Progenitor cell of endocrine pancreas (in vitro differentiated cells): ENCODE data around the gene OR5K1. TPM values are rescaled to one million over a fixed set of nuclear protein-coding genes. Genes with fewer than 3 reads are reported as not detected.

Source experiments
- DNase-seq: peaks from one replicate; pipeline ENCODE4 v3.0.0; 2021; ENCODE audit warnings: low spot score; ENCODE audit not compliant: unreplicated experiment
- H3K27ac Mint-ChIP-seq: 2 replicates; pipeline ENCODE4 v1.8.0; 2021; ENCODE audit warnings: mild to moderate bottlenecking, moderate library complexity, mixed read lengths
- H3K27me3 Mint-ChIP-seq: 2 replicates; pipeline ENCODE4 v1.8.0; 2021; ENCODE audit warnings: mixed read lengths
- H3K36me3 Mint-ChIP-seq: 2 replicates; pipeline ENCODE4 v1.8.0; 2022; ENCODE audit warnings: mixed read lengths; ENCODE audit not compliant: insufficient read depth
- H3K4me1 Mint-ChIP-seq: 2 replicates; pipeline ENCODE4 v1.8.0; 2021; ENCODE audit warnings: low read depth, mixed read lengths
- H3K4me3 Mint-ChIP-seq: 2 replicates; pipeline ENCODE4 v1.8.0; 2021; ENCODE audit warnings: low read depth, mild to moderate bottlenecking, moderate library complexity, mixed read lengths
- H3K9me3 Mint-ChIP-seq: 2 replicates; pipeline ENCODE4 v1.8.0; 2021; ENCODE audit warnings: low read depth, mixed read lengths
- total RNA-seq: library from RNA; stranded (reverse); gene quantifications from 2 replicates; pipeline ENCODE4 v1.2.1, GENCODE V29; 2021
- TF ChIP-seq, protein P1 (sequence below): fragments of 200-600 bp; sonication (generic); IDR thresholded peaks from one replicate; pipeline ENCODE4 v1.5.0; 2021; ENCODE audit warnings: antibody characterized with exemption, mild to moderate bottlenecking; ENCODE audit not compliant: unreplicated experiment

The OR5K1 gene
- total RNA-seq, 1 donor from 2014 or later: not detected

DNA sequence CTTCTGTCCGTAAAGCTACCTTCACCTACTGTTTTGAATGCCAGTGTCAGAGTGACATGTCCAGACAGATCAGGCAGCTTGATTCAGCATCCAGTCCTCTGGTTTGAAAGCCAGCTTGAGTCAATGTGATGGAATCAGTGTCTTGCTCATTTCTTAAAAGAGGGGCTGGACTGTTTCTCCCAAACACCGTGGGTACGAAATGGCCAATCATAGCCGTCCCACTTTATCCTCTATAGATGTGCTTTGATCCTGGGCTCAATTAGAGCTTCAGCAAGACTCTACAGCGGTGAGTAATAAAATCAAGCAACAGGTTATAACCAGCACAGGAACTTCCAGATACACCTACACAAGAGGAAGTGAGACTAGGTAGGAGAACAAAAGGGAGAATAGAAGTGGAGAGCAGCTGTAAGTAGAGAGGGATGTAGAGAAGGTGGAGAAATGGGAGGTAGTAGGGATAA, 17.0 kb upstream of the OR5K1 start:
- no peaks in the 10 kb centered on the region for H3K27me3 Mint-ChIP-seq
- peak overlapping the region; percentile 4 for H3K27ac Mint-ChIP-seq
- H3K4me3 Mint-ChIP-seq: no peak overlapping the region
- TF ChIP-seq, protein P1, sequence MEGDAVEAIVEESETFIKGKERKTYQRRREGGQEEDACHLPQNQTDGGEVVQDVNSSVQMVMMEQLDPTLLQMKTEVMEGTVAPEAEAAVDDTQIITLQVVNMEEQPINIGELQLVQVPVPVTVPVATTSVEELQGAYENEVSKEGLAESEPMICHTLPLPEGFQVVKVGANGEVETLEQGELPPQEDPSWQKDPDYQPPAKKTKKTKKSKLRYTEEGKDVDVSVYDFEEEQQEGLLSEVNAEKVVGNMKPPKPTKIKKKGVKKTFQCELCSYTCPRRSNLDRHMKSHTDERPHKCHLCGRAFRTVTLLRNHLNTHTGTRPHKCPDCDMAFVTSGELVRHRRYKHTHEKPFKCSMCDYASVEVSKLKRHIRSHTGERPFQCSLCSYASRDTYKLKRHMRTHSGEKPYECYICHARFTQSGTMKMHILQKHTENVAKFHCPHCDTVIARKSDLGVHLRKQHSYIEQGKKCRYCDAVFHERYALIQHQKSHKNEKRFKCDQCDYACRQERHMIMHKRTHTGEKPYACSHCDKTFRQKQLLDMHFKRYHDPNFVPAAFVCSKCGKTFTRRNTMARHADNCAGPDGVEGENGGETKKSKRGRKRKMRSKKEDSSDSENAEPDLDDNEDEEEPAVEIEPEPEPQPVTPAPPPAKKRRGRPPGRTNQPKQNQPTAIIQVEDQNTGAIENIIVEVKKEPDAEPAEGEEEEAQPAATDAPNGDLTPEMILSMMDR: no peak
- H3K36me3 Mint-ChIP-seq: no peaks in the 10 kb centered on the region
- H3K9me3 Mint-ChIP-seq: no peaks in the 10 kb centered on the region
- DNase-seq: no peak
- H3K4me1 Mint-ChIP-seq: peaks cover 8% of the 10 kb centered on the region

DNA sequence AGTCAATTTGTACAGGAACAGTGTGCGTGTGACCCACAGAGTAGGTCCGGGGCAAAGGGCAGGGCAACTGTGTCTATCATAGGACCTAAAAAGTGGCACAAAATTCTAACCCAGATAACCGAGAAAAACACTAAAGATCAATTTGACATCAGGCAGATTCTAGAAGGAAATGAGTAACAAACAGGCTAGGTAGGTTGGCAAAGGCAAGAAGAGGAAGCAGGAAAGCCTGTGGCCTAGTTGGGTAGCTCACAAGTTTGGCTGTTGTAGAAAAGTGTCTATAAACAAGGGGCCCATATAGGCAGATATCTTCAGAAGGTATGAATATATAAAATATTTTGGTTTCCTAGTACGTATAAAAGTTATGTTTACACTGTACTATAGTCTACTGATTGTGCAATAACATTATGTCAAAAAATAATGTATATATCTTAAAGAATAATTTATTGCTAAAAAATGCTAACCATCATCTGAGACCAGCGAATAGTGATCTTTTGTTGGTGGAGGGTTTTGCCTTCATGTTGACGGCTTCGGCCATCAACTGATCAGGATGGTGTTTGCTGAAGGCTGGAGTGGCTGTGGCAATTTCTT, 13.3 kb upstream of the OR5K1 start:
- Mint-ChIP-seq H3K27ac (no peak overlapping the region), H3K4me3 (no peak overlapping the region), H3K9me3 (no peaks in the 10 kb centered on the region), H3K36me3 (no peaks in the 10 kb centered on the region), H3K27me3 (no peaks in the 10 kb centered on the region), H3K4me1 (peaks cover 2% of the 10 kb centered on the region)
- TF ChIP-seq, protein P1: no peak
- no peak for DNase-seq

DNA sequence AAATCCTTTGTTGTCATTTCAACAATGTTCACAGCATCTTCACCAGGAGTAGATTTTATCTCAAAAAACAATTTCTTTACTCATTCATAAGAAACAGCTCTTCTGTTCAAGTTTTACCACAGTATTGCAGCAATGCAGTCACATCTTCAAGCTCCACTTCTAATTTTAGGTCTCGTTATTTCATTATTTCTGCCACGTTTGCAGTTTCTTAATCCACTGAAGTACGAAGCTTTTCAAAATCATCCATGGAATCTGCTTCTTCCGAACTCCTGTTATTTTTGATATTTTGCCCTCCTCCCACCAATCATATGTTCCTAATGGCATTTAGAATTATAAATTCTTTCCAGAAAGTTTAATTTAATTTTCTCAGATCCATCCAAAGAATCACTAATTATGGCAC, 12.6 kb upstream of the OR5K1 start:
- H3K27me3 Mint-ChIP-seq: no peaks in the 10 kb centered on the region
- no peak for DNase-seq
- H3K4me3 Mint-ChIP-seq: no peak overlapping the region
- H3K36me3 Mint-ChIP-seq: no peaks in the 10 kb centered on the region
- TF ChIP-seq, protein P1: no peak
- H3K27ac Mint-ChIP-seq: no peak overlapping the region
- H3K4me1 Mint-ChIP-seq: no peaks in the 10 kb centered on the region
- H3K9me3 Mint-ChIP-seq: no peaks in the 10 kb centered on the region

DNA sequence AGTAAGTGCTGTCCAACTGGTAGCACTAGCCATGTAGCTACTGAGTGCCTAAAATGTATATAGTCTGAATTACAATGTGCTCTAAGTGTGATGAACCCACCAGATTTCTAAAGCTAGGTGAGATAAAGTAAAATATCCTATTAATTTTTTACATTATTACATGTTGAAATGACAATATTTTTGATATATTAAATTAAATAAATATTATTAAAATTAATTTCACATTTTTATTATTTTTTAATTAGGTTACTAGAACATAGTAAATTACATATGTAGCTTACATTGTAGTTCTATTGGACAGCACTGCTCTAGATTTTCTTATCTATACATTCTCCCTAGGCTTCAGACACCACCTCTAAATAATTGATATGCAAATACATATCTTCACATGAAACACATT, 9.2 kb upstream of the OR5K1 start:
- no peaks in the 10 kb centered on the region for H3K4me1 Mint-ChIP-seq
- TF ChIP-seq, protein P1: no peak
- no peak for DNase-seq
- H3K27me3 Mint-ChIP-seq: no peaks in the 10 kb centered on the region
- H3K4me3 Mint-ChIP-seq: no peak overlapping the region
- no peaks in the 10 kb centered on the region for H3K36me3 Mint-ChIP-seq
- peaks cover 2% of the 10 kb centered on the region for H3K9me3 Mint-ChIP-seq
- no peak overlapping the region for H3K27ac Mint-ChIP-seq

- no peak for DNase-seq
- TF ChIP-seq, protein P1: no peak
- Mint-ChIP-seq H3K27me3 (no peaks in the 10 kb centered on the region), H3K4me3 (no peak overlapping the region), H3K9me3 (peaks cover 4% of the 10 kb centered on the region), H3K4me1 (no peaks in the 10 kb centered on the region), H3K27ac (no peak overlapping the region), H3K36me3 (no peaks in the 10 kb centered on the region)
These were observed 8.1 kb upstream of the OR5K1 start for GRCh38 chr3:98454929-98455328.
